HG03342 (cell line): ENCODE results near the gene ST3GAL4.

ENCODE experiments used
- ATAC-seq: cut with Tn5 transposase; IDR thresholded peaks from one replicate; pipeline ENCODE4 v1.9.1; 2021; ENCODE audit warnings: mild to moderate bottlenecking, moderate library complexity; ENCODE audit not compliant: unreplicated experiment

ST3GAL4 gene

GRCh38 chr11:126328938-126329643 lies 26.4 kb upstream of the ST3GAL4 start:
- ATAC-seq, result no peak

- ATAC-seq, result no peak
Measured at GRCh38 chr11:126329644-126330211, 25.8 kb upstream of the ST3GAL4 start.

- ATAC-seq, result no peak
Measured at GRCh38 chr11:126331286-126331685, 24.2 kb upstream of the ST3GAL4 start.

GRCh38 chr11:126332221-126332711 lies 23.2 kb upstream of the ST3GAL4 start:
- ATAC-seq, result no peak

GRCh38 chr11:126333142-126333541 lies 22.3 kb upstream of the ST3GAL4 start:
- no peak for ATAC-seq

GRCh38 chr11:126334659-126335462 lies 20.6 kb upstream of the ST3GAL4 start:
- ATAC-seq, result no peak

GRCh38 chr11:126335463-126335760 lies 20.1 kb upstream of the ST3GAL4 start:
- no peak for ATAC-seq

GRCh38 chr11:126336138-126336541 lies 19.3 kb upstream of the ST3GAL4 start:
- no peak for ATAC-seq

- ATAC-seq, result no peak
Measured at GRCh38 chr11:126336671-126337101, 18.8 kb upstream of the ST3GAL4 start.

- no peak for ATAC-seq
Measured at GRCh38 chr11:126337126-126337473, 18.4 kb upstream of the ST3GAL4 start.

GRCh38 chr11:126337474-126338241 lies 17.8 kb upstream of the ST3GAL4 start:
- no peak for ATAC-seq

GRCh38 chr11:126338346-126339055 lies 17.0 kb upstream of the ST3GAL4 start:
- ATAC-seq, result no peak

GRCh38 chr11:126339073-126339862 lies 16.2 kb upstream of the ST3GAL4 start:
- ATAC-seq, result no peak

- no peak for ATAC-seq
Measured at GRCh38 chr11:126339863-126340434, 15.5 kb upstream of the ST3GAL4 start.

- no peak for ATAC-seq
Measured at GRCh38 chr11:126340960-126341606, 14.4 kb upstream of the ST3GAL4 start.

- ATAC-seq, result no peak
Measured at GRCh38 chr11:126341760-126342161, 13.7 kb upstream of the ST3GAL4 start.

GRCh38 chr11:126343051-126343450 lies 12.4 kb upstream of the ST3GAL4 start:
- ATAC-seq, result no peak

GRCh38 chr11:126344141-126345080 lies 11.1 kb upstream of the ST3GAL4 start:
- ATAC-seq, result no peak
